ENCODE results near the gene SLC24A4. TPM values are rescaled to one million over a fixed set of nuclear protein-coding genes. Genes with fewer than 3 reads are reported as not detected.

The SLC24A4 gene
- total RNA-seq, 3 donors from 2014 or later = 0.15 to 0.96 TPM; not detected in 1

GRCh38 chr14:92417759-92418158 lies 94.8 kb downstream of the SLC24A4 start:
- H3K4me3 ChIP-seq = no peak overlapping the region
- no peak for DNase-seq (ENCODE audit: low spot score in 2 of 2)
- no peak overlapping the region for H3K27ac ChIP-seq
- TF ChIP-seq POLR2A (IDR thresholded peaks at IDR 0.05) (no peak), CTCF (IDR thresholded peaks at IDR 0.05) (no peak), POLR2AphosphoS5 (IDR thresholded peaks at IDR 0.05) (no peak)
- H3K4me1 ChIP-seq = no peaks in the 10 kb centered on the region
- H3K9me3 ChIP-seq = no peaks in the 10 kb centered on the region
- intact Hi-C loops (cut with DNase I; ENCODE audit: low total_unique reads) = no loop called here
- H3K36me3 ChIP-seq = no peaks in the 10 kb centered on the region
- H3K27me3 ChIP-seq = no peaks in the 10 kb centered on the region

GRCh38 chr14:92421751-92422150 lies 98.8 kb downstream of the SLC24A4 start:
- H3K27me3 ChIP-seq = no peaks in the 10 kb centered on the region
- intact Hi-C loops (cut with DNase I; ENCODE audit: low total_unique reads) = no loop called here
- no peaks in the 10 kb centered on the region for H3K4me1 ChIP-seq
- no peaks in the 10 kb centered on the region for H3K36me3 ChIP-seq
- DNase-seq (ENCODE audit: low spot score in 2 of 2) = no peak
- H3K9me3 ChIP-seq = no peaks in the 10 kb centered on the region
- TF ChIP-seq POLR2AphosphoS5 (IDR thresholded peaks at IDR 0.05) (no peak), CTCF (IDR thresholded peaks at IDR 0.05) (no peak), POLR2A (IDR thresholded peaks at IDR 0.05) (no peak)
- H3K27ac ChIP-seq = no peak overlapping the region
- no peak overlapping the region for H3K4me3 ChIP-seq

- no peaks in the 10 kb centered on the region for H3K27me3 ChIP-seq
- H3K9me3 ChIP-seq = no peaks in the 10 kb centered on the region
- no peak for DNase-seq (ENCODE audit: low spot score in 2 of 2)
- intact Hi-C loops (cut with DNase I; ENCODE audit: low total_unique reads) = no loop called here
- no peak overlapping the region for H3K4me3 ChIP-seq
- H3K27ac ChIP-seq = no peak overlapping the region
- H3K4me1 ChIP-seq = no peaks in the 10 kb centered on the region
- no peaks in the 10 kb centered on the region for H3K36me3 ChIP-seq
- TF ChIP-seq CTCF (IDR thresholded peaks at IDR 0.05) (no peak), POLR2AphosphoS5 (IDR thresholded peaks at IDR 0.05) (no peak), POLR2A (IDR thresholded peaks at IDR 0.05) (no peak)
These were observed 102.1 kb downstream of the SLC24A4 start for GRCh38 chr14:92425101-92425500.

GRCh38 chr14:92426237-92426636 lies 103.3 kb downstream of the SLC24A4 start:
- H3K9me3 ChIP-seq = no peaks in the 10 kb centered on the region
- no peaks in the 10 kb centered on the region for H3K27me3 ChIP-seq
- intact Hi-C loops (cut with DNase I; ENCODE audit: low total_unique reads) = no loop called here
- DNase-seq (ENCODE audit: low spot score in 2 of 2) = no peak
- no peaks in the 10 kb centered on the region for H3K4me1 ChIP-seq
- TF ChIP-seq POLR2AphosphoS5 (IDR thresholded peaks at IDR 0.05) = no peak
- TF ChIP-seq CTCF (IDR thresholded peaks at IDR 0.05) = no peak
- TF ChIP-seq POLR2A (IDR thresholded peaks at IDR 0.05) = no peak
- no peak overlapping the region for H3K4me3 ChIP-seq
- H3K27ac ChIP-seq = no peak overlapping the region
- no peaks in the 10 kb centered on the region for H3K36me3 ChIP-seq

GRCh38 chr14:92427096-92427495 lies 104.1 kb downstream of the SLC24A4 start:
- H3K36me3 ChIP-seq = no peaks in the 10 kb centered on the region
- H3K27me3 ChIP-seq = no peaks in the 10 kb centered on the region
- intact Hi-C loops (cut with DNase I; ENCODE audit: low total_unique reads) = no loop called here
- H3K4me1 ChIP-seq = no peaks in the 10 kb centered on the region
- no peaks in the 10 kb centered on the region for H3K9me3 ChIP-seq
- H3K27ac ChIP-seq = no peak overlapping the region
- no peak for DNase-seq (ENCODE audit: low spot score in 2 of 2)
- no peak overlapping the region for H3K4me3 ChIP-seq
- TF ChIP-seq CTCF (IDR thresholded peaks at IDR 0.05) (no peak), POLR2AphosphoS5 (IDR thresholded peaks at IDR 0.05) (no peak), POLR2A (IDR thresholded peaks at IDR 0.05) (no peak)

Measured in breast epithelium (tissue), 4 donors.